ENCODE results near the gene SLC39A11.
"Not testable (repeated sequence)": the region's sequence is repeated elsewhere in the genome, so short reads cannot be mapped to it uniquely, and the experiment has no call there.

Gene SLC39A11

DNA sequence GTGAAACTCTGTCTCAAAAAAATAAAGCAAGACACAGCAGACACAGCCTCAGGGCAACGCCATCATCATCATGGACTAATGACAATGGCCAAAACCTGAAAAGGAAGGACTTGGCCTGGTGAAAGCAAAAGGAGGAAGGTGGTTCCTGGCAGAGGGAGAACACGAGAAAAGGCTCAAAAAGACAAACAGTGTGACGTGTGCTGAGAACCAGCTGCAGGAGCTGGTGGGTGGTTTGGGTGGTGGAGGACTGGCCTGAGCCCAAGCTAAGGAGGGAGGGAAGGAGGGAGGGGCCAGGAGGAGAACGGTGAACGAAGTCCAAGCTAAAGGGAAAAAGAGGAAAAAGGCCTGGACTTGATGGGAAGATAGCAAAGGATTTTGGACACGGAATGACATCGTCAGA lies 85.1 kb downstream of the SLC39A11 start:
- peak; percentile 35 for DNase-seq (ENCODE audit: low read depth)

GRCh38 chr17:73005360-73005759 lies 87.1 kb downstream of the SLC39A11 start:
- DNase-seq (ENCODE audit: low read depth) = no peak

DNA sequence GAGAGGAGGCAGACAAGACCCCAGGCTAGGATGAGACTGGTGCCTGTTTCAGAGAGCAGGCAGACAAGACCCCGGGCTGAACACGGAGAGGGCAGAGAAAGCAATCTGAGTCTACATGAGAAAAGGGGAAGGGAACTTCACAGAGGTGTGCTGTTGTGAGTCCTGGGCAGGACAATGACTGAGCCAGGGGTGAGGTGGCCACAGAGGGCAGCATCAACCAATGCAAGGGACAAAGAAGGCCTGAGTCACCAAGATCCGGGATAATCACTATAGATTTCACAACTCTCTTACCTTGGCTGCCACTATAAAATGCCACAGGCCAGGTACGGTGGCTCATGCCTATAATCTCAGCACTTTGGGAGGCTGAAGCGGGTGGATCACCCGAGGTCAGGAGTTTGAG lies 89.0 kb downstream of the SLC39A11 start:
- no peak for DNase-seq (ENCODE audit: low read depth)

DNA sequence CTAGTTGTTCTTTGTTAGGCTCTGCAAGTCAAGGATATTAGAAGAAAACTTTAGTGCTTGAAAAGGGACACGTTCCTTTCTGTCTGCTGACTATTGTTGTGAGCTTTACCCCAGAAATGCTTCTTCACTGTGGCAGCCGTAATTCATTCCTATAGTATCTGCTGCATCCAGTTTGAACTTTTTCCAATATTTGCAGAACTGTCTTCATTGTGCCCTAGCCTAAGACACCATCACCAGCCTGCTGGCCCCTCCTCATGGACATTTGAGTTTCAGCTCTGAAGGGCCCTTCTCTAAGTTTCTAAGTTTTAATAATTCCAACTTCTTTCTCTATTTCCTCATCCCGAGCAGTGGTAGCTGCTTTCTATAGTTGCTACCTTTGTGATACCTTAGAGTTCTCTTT lies 91.7 kb downstream of the SLC39A11 start:
- DNase-seq (ENCODE audit: low read depth) = no peak

- not testable (repeated sequence) for DNase-seq (ENCODE audit: low read depth)
Observed at GRCh38 chr17:72999474-72999873, 93.0 kb downstream of the SLC39A11 start.

DNA sequence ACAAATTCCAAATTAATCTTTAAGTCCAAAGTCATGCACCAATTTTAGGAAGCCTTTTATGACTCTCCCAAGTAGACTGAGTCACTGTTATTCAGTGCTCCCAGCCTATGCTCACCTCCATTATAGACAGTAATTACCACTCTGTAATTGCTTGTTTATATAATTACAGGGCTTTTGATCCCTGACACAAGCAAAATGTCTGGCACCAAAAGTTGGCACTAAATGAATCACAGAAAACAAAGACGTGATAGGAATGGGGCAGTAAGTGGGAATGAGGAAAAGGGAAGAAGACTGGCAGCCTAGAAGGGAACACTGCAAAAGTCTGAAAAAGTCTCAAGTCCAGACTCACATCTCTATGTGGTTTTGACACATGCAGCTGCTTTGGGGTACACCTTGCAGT lies 94.1 kb downstream of the SLC39A11 start:
- no peak for DNase-seq (ENCODE audit: low read depth)

DNA sequence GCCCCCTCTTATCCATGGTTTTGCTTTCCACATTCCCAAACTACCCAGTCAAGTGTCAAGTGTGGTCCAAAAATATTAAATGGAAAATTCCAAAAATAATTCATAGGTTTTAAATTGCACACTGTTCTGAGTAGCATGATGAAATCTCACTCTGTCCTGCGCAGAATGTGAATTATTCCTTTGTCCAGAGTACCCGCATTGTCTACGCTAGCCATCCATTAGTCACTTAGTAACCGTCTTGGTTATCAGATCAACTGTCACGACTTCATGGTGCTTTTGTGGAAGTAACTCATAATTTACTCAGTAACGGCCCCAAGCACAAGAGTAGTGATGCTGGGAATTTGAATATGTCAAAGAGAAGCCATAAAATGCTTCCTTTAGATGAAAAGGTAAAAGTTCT lies 94.9 kb downstream of the SLC39A11 start:
- DNase-seq (ENCODE audit: low read depth) = no peak

GRCh38 chr17:72996791-72997190 lies 95.7 kb downstream of the SLC39A11 start:
- DNase-seq (ENCODE audit: low read depth) = no peak

GRCh38 chr17:72995008-72995656 lies 97.4 kb downstream of the SLC39A11 start:
- DNase-seq (ENCODE audit: low read depth) = no peak

GRCh38 chr17:72992783-72993467 lies 99.6 kb downstream of the SLC39A11 start:
- peak; percentile 35 for DNase-seq (ENCODE audit: low read depth)

- DNase-seq (ENCODE audit: low read depth) = no peak
Observed at GRCh38 chr17:72991651-72992050, 100.8 kb downstream of the SLC39A11 start.

GRCh38 chr17:72989074-72989610 lies 103.3 kb downstream of the SLC39A11 start:
- DNase-seq (ENCODE audit: low read depth) = no peak

DNA sequence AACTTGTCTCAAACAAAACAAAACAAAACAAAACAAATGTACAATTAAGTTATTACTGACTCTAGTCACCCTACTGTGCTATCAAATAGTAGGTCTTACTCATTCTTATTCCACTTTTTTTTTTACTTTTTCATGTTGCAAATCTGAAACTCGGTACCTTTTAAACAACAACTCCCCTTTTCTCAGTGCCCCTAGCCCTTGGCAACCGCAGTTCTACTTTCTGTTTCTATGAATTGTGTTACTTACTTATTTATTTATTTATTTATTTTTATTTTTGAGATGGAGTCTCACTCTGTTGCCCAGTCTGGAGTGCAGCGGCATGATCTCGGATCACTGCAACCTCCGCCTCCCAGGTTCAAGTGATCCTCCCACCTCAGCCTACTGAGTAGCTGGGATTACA lies 104.0 kb downstream of the SLC39A11 start:
- no peak for DNase-seq (ENCODE audit: low read depth)

GRCh38 chr17:72987166-72987565 lies 105.3 kb downstream of the SLC39A11 start:
- no peak for DNase-seq (ENCODE audit: low read depth)

DNA sequence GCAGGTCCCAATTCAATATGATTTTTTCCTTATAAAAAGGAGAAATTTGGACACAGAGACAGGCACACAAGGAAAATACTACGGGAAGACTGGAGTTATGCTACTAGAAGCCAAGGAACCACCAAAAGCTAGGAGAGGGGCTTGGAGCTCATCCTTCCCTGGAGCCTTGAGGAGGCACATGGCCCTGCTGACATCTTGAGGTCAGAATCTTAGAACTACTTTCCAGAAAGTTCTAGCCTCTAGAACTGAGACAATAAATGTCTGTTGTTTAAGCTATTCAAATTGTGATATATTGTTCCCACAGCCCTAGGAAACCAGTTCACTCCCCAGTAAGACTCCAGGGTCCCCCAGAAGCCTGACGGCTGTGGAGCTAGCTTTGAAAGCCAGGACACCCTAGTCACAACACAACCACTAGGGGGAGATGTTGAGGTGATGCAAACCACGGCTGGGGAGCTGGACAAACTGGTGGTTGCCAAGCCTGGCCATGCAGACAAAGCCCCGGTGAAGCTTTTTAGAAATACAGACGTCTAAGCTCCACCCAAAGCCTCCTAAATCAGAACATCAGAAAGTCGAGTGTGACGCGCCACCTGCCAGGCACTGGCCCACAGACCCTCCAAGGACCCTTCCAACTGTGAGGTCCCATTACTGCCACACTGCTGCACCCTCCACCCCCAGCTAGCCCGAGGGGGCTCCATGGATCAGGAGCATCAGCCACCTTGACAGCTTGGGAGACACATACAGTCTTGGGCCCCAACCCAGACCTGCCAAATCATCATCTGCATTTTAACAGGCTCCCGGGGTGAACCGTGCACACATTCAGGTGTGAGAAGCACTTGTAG lies 106.4 kb downstream of the SLC39A11 start:
- peak; percentile 63 for DNase-seq (ENCODE audit: low read depth)

- DNase-seq (ENCODE audit: low read depth) = no peak
Observed at GRCh38 chr17:72984926-72985325, 107.6 kb downstream of the SLC39A11 start.

GRCh38 chr17:72984145-72984925 lies 108.2 kb downstream of the SLC39A11 start:
- peak; percentile 92 for DNase-seq (ENCODE audit: low read depth)

DNA sequence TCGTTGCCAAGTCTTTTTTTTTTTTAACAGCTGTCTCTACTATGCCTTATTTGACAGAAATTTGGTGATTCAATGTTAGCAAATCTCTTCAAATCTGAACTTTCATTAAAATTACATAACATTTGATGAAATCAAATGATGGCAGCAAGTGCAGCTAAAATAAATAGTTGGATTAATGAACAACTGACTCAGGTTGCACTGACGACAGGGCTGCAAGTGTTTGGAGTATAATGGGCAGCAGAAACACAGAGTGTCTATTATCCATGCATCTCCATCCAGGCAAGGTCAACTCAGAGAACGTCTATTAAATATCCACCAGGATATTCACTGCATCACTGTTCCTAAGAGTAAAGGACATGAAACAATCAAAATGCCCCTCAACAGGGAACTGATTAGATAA lies 109.8 kb downstream of the SLC39A11 start:
- DNase-seq (ENCODE audit: low read depth) = no peak

- peak; percentile 67 for DNase-seq (ENCODE audit: low read depth)
Observed at GRCh38 chr17:72978593-72979218, 113.8 kb downstream of the SLC39A11 start.

DNA sequence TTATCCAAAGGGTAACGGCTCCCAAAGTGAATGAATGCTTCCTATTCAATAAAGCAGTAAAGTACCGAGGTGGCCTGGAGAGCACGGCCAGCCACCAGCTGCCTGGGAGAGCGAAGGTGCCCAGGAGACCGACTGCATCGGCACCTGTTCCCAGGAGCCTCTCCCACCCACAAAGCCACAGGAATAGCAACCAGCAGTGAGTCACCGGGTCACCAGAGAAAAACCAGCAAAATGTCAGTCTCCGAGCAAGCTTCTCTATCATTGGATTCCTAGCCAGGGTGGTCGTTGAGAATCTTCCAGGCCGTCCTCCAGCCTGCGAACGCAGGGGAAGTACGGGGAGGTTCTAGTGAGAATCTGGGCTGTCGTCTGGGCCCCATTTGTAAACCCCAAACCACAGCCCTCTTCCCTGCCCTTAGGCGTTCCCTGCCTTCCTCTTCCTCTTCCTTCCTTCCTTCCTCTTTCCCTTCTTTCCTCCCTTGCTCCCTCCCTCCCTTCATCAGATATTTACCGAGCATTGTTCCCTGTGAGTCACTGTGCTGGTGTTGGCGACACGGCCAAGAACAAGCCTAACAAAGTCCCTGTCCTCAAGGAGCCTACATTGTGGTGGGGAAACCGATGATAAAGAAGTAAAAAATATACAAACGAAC lies 114.6 kb downstream of the SLC39A11 start:
- peak; percentile 37 for DNase-seq (ENCODE audit: low read depth)

Data from amniotic epithelial cell (primary cell).